Activated CD4-positive, alpha-beta T cell treated with anti-CD3 and anti-CD28 coated beads for 24 hours (primary cell): ENCODE measurements around the gene PTPN11.

Source experiments
- DNase-seq, 2 donors: peaks; one replicate each; pipeline ENCODE4 v3.0.0-alpha.2; 2020; ENCODE audit warnings: low read depth in 2 of 2

The PTPN11 gene

DNA sequence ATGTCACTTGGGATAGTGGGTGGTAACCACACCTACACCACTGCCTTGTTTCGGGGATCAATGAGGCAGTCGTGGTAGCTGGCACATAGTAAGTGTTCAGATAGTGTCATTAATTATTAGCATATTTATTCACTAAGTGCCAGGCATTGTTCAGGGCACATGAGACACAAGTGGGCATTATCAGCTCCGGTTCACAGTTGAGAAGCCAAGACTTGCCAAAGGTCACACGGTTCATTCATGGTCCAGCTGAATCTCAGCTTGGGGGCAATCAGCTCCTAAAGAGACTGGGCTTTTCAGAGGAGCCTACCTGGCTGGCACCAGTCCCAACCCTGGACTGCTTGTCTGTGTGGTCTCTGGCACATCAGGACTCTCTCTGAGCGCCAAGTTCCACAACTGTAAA is 121.3 kb downstream of the PTPN11 start:
- DNase-seq: no peak

DNA sequence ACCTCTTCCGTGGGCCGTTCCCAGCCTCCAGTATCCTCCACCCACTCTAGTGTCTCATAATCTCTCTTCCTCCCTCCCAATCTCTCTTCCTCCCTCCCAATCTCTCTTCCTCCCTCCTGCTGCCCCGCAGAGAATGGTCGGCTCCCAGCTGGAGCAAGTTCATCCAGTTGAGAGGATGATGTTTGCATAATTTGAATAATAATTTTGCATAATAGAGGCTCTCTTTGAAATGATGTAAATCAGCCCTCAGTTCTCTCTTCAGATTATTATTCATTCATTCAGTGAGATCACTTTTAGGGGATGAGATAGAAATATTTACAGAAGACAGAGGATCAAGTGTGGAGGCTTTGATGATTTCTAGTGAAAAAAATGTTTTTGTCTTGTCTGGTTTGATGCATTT is 125.0 kb downstream of the PTPN11 start:
- DNase-seq: no peak

DNA sequence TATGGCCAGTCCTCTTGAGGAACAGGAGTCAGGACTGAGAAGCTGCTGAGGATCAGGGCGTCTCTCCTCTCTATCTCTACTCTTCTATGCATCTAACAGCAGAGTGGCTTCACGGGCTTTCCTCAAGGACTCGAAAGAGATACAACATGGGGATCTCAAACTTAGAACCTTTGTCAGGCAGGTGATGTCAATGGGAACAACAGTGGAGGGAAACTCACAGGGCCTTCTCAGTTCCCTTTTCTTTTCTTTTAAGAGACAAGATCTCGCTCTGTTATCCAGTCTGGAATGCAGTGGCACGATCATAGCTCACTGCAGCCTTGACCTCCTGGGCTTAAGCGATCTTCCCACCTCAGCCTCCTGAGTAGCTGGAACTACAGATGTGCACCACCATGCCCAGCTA is 127.6 kb downstream of the PTPN11 start:
- DNase-seq: no peak

DNA sequence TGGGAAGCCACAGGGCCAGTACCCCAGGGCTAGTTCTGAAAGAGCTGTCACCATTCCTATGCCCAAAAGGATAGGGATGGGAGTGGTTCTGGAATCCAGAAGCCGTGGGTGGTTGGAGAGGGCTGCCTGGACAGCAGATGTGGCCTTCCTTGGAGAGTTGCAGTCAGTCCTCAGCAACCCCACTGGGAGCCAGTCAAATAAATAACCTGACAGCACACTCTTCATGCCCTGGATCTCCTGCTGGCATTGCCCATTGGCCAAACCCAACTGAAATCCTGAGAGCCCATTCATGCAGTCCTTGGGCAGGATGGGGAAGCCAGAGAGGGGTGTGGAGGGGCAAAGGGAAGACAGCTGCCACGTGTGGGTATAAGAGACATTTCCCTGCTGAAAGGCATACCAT is 128.2 kb downstream of the PTPN11 start:
- no peak for DNase-seq

DNA sequence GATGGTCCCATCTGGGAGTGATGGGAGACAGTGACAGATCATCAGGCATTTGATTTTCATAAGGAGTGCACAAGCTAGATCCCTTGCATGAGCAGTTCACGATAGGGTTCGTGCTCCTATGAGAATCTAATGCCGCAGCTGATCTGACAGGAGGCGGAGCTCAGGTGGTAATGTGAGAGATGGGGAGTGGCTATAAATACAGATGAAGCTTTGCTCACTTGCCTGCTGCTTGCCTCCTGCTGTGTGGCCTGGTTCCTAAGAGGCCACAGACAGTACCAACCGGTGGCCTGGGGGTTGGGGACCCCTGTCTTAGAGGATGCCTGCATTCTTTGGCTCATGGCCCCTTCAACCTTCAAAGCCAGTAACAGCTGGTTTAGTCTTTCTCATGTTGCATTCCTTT is 130.3 kb downstream of the PTPN11 start:
- DNase-seq: no peak

DNA sequence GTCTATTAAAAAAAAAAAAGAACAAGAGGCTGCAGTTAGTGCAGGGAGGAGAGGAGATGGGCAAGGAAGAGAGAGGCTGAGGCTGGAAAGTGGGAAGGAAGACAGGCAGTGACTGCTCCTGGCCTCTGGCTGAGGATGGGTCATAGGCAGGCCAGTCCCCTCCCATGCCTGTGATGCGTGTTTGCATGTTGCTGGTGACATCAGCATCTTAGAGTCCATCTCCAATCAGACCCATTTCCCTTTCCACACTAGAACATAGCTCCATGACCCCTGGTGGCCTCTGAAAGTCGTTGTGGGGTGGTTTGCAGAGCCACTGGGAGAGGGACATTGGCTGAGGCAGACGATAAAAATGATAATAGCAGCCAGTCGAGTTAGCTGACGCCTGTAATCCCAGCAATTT is 132.9 kb downstream of the PTPN11 start:
- DNase-seq: no peak

DNA sequence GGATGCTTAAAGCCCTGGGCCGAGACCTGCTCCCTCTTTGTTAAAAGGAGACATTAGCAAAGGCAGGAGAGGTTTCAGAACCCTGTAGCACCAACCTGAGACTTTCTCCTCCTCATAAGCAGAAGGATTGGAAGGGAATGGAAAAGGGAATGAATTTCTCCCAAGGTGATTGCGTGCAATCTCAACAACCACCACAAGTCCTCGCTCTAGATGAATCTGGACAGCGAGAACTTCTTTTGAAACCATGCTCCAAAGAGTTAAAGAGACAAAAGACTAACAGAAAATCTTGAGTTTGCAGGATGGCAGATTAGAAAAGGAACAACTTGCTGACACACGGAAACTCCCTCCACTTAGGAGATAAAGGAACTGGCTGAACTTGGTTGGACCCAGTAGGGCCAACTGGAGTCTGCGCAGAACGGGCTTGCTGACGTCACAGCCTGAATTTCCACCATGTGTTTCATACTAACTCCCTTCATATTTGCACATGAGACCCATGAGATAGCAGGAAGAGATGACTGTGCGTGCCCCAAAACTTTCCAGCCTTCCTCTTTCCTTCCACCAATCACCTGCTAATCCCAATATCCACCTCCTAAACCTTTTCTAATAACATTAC is 137.0 kb downstream of the PTPN11 start:
- no peak for DNase-seq

DNA sequence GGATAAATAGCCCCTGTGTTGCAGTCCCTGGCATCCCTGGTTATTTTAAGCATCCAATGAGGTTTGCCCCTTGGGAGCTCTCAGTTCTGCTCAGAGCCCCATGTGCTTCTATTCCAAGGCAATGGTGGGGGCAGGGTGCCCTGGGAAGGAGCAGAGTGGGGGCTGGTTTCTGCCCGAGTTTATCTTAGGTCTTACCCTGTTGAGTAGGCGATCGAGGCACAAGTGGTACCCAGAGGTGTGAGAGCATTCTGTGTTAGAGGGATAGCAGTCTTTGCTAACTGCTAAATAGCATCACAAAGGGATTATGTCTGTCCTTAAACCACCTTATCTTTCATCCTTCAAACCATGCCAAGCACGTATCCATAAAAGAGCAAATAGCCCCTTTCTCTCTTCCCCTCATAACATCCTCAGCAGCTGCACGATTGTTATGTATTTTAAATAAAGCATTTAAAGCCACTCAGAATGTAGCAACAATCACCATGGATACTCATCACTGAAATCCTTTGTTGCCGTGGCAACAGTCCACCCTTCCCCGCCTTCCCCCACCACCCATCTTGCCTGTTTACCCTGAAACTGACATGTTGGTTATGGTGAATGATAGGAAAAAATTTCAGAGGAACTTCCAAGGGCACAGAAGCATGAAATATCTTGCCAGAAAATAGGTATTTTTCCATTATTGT is 139.3 kb downstream of the PTPN11 start:
- no peak for DNase-seq
